ENCODE results near the gene MRPL50. TPM values are rescaled to one million over a fixed set of nuclear protein-coding genes. Genes with fewer than 3 reads are reported as not detected.

The MRPL50 gene
- total and polyA plus RNA-seq, 9 of the 15 experiments (the other 6 are each of a cell fraction or from before 2014, with no cell fraction given) = 17.5 to 107 (median 37.4) TPM

- no TSS peak for BruUV-seq (replicated peaks)
- no peak for FAIRE-seq
- no peak overlapping the region for H2AFZ ChIP-seq (ENCODE audit: low read depth, low read length)
- H3K4me1 ChIP-seq (replicated peaks in 1 of 2; ENCODE audit: control insufficient read depth in 2 of 2, insufficient read depth in 2 of 2, low read length in 2 of 2) = no peaks in the 10 kb centered on the region
- TF ChIP-seq PCBP2 (IDR thresholded peaks at IDR 0.05; ENCODE audit: low read depth, low read length, poor library complexity, severe bottlenecking) = peak; percentile 21
- TF ChIP-seq HNRNPK (IDR thresholded peaks at IDR 0.05; ENCODE audit: low read depth, low read length, poor library complexity, severe bottlenecking) = peak; percentile 92
- TF ChIP-seq U2AF2 (optimal IDR thresholded peaks at IDR 0.05; ENCODE audit: low read depth, low read length) = no peak
- TF ChIP-seq ZNF263 (CRISPR knock-in tag; IDR thresholded peaks at IDR 0.05; ENCODE audit: borderline replicate concordance) = no peak
- TF ChIP-seq MEIS2 (IDR thresholded peaks at IDR 0.05; ENCODE audit: partially characterized antibody) = no peak
- no peak for TF ChIP-seq ZNF75A (CRISPR knock-in tag; IDR thresholded peaks at IDR 0.05)
- peak; percentile 78 for TF ChIP-seq PCBP1 (IDR thresholded peaks at IDR 0.05; ENCODE audit: low read depth, low read length, poor library complexity, severe bottlenecking)
- no peak overlapping the region for H3K4me2 ChIP-seq (ENCODE audit: insufficient read depth, low read length)
- POLR2A ChIA-PET = interaction anchor here (1.0 kb wide), 1 partner anchor 20 kb away, joined by 3 read pairs; no protein-coding TSS in a partner anchor
- intact Hi-C loops (cut with micrococcal nuclease) = no loop called here
- H3K27me3 ChIP-seq (ENCODE audit: control insufficient read depth in 2 of 2, insufficient read depth in 2 of 2, low read length in 2 of 2) = no peaks in the 10 kb centered on the region
- DNase-seq (ENCODE audit: extremely low read depth in 1 of 4, low spot score in 3 of 4) = no peak
- H3K27ac ChIP-seq (ENCODE audit: extremely low read depth, low read depth, low read length) = no peak overlapping the region
- ATAC-seq = no peak
- no peaks in the 10 kb centered on the region for H3K79me2 ChIP-seq (ENCODE audit: control insufficient read depth, insufficient read depth, low read length)
- H3K9me3 ChIP-seq (replicated peaks; ENCODE audit: control insufficient read depth, insufficient read depth, low read depth, low read length) = no peaks in the 10 kb centered on the region; the same call in 1 of the 2 replicates
- no peak overlapping the region for H3K4me3 ChIP-seq
- H4K20me1 ChIP-seq (replicated peaks; ENCODE audit: control insufficient read depth, insufficient read depth, low read length) = no peaks in the 10 kb centered on the region
- no peaks in the 10 kb centered on the region for H3K36me3 ChIP-seq (ENCODE audit: control insufficient read depth, insufficient read depth, low read length)
- H3K9me1 ChIP-seq (ENCODE audit: control insufficient read depth, insufficient read depth, low read length) = no peaks in the 10 kb centered on the region
- CTCF ChIA-PET (ENCODE audit: low intra/inter-chr PET ratio) = no interaction called here
- in situ Hi-C loops (cut with MboI) = no loop called here
- no peak overlapping the region for H3K9ac ChIP-seq (ENCODE audit: insufficient read depth in 1 of 2, low read depth in 2 of 2, low read length in 2 of 2)
- 12% methylated on average over 1 of the region's 1 CpG for WGBS (ENCODE audit: insufficient coverage, low coverage, missing lambda C conversion rate)
Measured at GRCh38 chr9:101342595-101342994, 55.8 kb downstream of the MRPL50 start.

- Histone ChIP-seq H3K79me2 (ENCODE audit: control insufficient read depth, insufficient read depth, low read length) (no peaks in the 10 kb centered on the region), H3K27ac (ENCODE audit: extremely low read depth, low read depth, low read length) (no peak overlapping the region), H3K4me3 (no peak overlapping the region), H3K9ac (ENCODE audit: insufficient read depth in 1 of 2, low read depth in 2 of 2, low read length in 2 of 2) (no peak overlapping the region), H3K9me3 (replicated peaks; ENCODE audit: control insufficient read depth, insufficient read depth, low read depth, low read length) (no peaks in the 10 kb centered on the region; the same call in 1 of the 2 replicates), H3K4me1 (replicated peaks in 1 of 2; ENCODE audit: control insufficient read depth in 2 of 2, insufficient read depth in 2 of 2, low read length in 2 of 2) (no peaks in the 10 kb centered on the region), H3K4me2 (ENCODE audit: insufficient read depth, low read length) (no peak overlapping the region), H4K20me1 (replicated peaks; ENCODE audit: control insufficient read depth, insufficient read depth, low read length) (no peaks in the 10 kb centered on the region), H3K9me1 (ENCODE audit: control insufficient read depth, insufficient read depth, low read length) (no peaks in the 10 kb centered on the region), H3K36me3 (ENCODE audit: control insufficient read depth, insufficient read depth, low read length) (no peaks in the 10 kb centered on the region), H2AFZ (ENCODE audit: low read depth, low read length) (no peak overlapping the region), H3K27me3 (ENCODE audit: control insufficient read depth in 2 of 2, insufficient read depth in 2 of 2, low read length in 2 of 2) (no peaks in the 10 kb centered on the region)
- DNase-seq (ENCODE audit: extremely low read depth in 1 of 4, low spot score in 3 of 4) = no peak
- POLR2A ChIA-PET = no interaction called here
- BruUV-seq (replicated peaks) = no TSS peak
- no peak for ATAC-seq
- in situ Hi-C loops (cut with MboI) (no loop called here), intact Hi-C loops (cut with micrococcal nuclease) (no loop called here)
- FAIRE-seq = no peak
- CTCF ChIA-PET (ENCODE audit: low intra/inter-chr PET ratio) = no interaction called here
- TF ChIP-seq BCL6 (CRISPR knock-in tag; IDR thresholded peaks at IDR 0.05) (no peak), JUN (IDR thresholded peaks at IDR 0.05; ENCODE audit: borderline replicate concordance, low read depth, low read length) (no peak), JUN (CRISPR knock-in tag; IDR thresholded peaks at IDR 0.05; ENCODE audit: borderline replicate concordance) (no peak), BCOR (IDR thresholded peaks at IDR 0.05) (no peak)
- TF ChIP-seq, protein P1, sequence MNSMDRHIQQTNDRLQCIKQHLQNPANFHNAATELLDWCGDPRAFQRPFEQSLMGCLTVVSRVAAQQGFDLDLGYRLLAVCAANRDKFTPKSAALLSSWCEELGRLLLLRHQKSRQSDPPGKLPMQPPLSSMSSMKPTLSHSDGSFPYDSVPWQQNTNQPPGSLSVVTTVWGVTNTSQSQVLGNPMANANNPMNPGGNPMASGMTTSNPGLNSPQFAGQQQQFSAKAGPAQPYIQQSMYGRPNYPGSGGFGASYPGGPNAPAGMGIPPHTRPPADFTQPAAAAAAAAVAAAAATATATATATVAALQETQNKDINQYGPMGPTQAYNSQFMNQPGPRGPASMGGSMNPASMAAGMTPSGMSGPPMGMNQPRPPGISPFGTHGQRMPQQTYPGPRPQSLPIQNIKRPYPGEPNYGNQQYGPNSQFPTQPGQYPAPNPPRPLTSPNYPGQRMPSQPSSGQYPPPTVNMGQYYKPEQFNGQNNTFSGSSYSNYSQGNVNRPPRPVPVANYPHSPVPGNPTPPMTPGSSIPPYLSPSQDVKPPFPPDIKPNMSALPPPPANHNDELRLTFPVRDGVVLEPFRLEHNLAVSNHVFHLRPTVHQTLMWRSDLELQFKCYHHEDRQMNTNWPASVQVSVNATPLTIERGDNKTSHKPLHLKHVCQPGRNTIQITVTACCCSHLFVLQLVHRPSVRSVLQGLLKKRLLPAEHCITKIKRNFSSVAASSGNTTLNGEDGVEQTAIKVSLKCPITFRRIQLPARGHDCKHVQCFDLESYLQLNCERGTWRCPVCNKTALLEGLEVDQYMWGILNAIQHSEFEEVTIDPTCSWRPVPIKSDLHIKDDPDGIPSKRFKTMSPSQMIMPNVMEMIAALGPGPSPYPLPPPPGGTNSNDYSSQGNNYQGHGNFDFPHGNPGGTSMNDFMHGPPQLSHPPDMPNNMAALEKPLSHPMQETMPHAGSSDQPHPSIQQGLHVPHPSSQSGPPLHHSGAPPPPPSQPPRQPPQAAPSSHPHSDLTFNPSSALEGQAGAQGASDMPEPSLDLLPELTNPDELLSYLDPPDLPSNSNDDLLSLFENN (IDR thresholded peaks at IDR 0.05; ENCODE audit: low read depth in 2 of 2, low read length in 2 of 2) = no peak
Measured at GRCh38 chr9:101341958-101342357, 56.5 kb downstream of the MRPL50 start.

Measured in K562 (cell line).